Lower lobe of right lung (tissue), 2 donors: ENCODE data around the gene ELP4. TPM values are rescaled to one million over a fixed set of nuclear protein-coding genes. Genes with fewer than 3 reads are reported as not detected.
A peak's percentile ranks its signal among the peaks of the same experiment; 100 is the strongest.
"Not testable (repeated sequence)": the region's sequence is repeated elsewhere in the genome, so short reads cannot be mapped to it uniquely, and the experiment has no call there.

ENCODE experiments used
- ATAC-seq, 2 donors: fragments of 200-7000 bp; cut with Tn5 transposase; one replicate each; pipeline ENCODE4 v1.9.1; 2020 to 2022; ENCODE audit warnings: mild to moderate bottlenecking in 2 of 2, moderate library complexity in 2 of 2
- DNase-seq: peaks from one replicate; pipeline ENCODE4 v3.0.0-alpha.2; 2020
- H3K27ac ChIP-seq: fragments of 200-600 bp; one replicate; pipeline ENCODE4 v1.8.0; 2022
- H3K27me3 ChIP-seq: fragments of 200-600 bp; one replicate; pipeline ENCODE4 v1.8.0; 2022; ENCODE audit warnings: low read depth
- H3K36me3 ChIP-seq: fragments of 200-600 bp; one replicate; pipeline ENCODE4 v1.8.0; 2022; ENCODE audit warnings: mild to moderate bottlenecking
- H3K4me1 ChIP-seq: fragments of 200-600 bp; one replicate; pipeline ENCODE4 v1.8.0; 2022
- H3K4me3 ChIP-seq: fragments of 200-600 bp; one replicate; pipeline ENCODE4 v1.8.0; 2022; ENCODE audit warnings: mild to moderate bottlenecking
- H3K9me3 ChIP-seq: fragments of 200-600 bp; one replicate; pipeline ENCODE4 v1.8.0; 2022
- intact Hi-C: fragments of 100-400 bp; cut with DNase I; formaldehyde crosslinking; loops from one replicate; pipeline ENCODE4 v1.11.0; 2022
- total RNA-seq: library from RNA; stranded (reverse); fragmentation: NEBNext Ultra II Directional; extraction: Animal tissue kit (Norgen Biotek cat#: 25700); gene quantifications from one replicate; pipeline ENCODE4 v1.2.1, GENCODE V29; 2021
- TF ChIP-seq, protein P1 (sequence below): fragments of 200-600 bp; IDR thresholded peaks from one replicate; pipeline ENCODE4 v1.8.0; 2022; ENCODE audit warnings: antibody characterized with exemption, mild to moderate bottlenecking
- donor health status: DM: no; HTN: yes; CAD: no; lungs with severe emphysema.

Gene ELP4
- total RNA-seq, 1 donor from 2014 or later, result 22.1 TPM

DNA sequence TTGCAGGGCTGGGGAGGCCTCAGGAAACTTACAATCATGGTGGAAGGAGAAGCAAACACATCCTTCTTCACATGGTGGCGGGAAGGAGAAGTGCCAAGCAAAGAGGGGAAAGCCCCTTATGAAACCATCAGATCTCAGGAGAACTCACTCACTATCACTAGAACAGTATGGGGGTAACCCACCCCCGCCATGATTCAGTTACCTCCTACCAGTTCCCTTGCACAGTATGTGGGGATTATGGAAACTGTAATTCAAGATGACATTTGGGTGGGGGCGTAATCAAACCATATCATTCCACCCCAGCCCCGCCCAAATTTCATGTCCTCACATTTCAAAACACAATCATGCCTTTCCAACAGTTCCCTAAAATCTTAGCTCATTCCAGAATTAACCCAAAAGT is 16.3 kb upstream of the ELP4 start:
- intact Hi-C loops, result no loop called here
- H3K4me3 ChIP-seq, result no peak overlapping the region
- no peaks in the 10 kb centered on the region for H3K27me3 ChIP-seq
- H3K27ac ChIP-seq, result no peak overlapping the region
- ATAC-seq, result no peak
- DNase-seq, result no peak
- no peaks in the 10 kb centered on the region for H3K9me3 ChIP-seq
- H3K4me1 ChIP-seq, result no peaks in the 10 kb centered on the region
- TF ChIP-seq, protein P1, sequence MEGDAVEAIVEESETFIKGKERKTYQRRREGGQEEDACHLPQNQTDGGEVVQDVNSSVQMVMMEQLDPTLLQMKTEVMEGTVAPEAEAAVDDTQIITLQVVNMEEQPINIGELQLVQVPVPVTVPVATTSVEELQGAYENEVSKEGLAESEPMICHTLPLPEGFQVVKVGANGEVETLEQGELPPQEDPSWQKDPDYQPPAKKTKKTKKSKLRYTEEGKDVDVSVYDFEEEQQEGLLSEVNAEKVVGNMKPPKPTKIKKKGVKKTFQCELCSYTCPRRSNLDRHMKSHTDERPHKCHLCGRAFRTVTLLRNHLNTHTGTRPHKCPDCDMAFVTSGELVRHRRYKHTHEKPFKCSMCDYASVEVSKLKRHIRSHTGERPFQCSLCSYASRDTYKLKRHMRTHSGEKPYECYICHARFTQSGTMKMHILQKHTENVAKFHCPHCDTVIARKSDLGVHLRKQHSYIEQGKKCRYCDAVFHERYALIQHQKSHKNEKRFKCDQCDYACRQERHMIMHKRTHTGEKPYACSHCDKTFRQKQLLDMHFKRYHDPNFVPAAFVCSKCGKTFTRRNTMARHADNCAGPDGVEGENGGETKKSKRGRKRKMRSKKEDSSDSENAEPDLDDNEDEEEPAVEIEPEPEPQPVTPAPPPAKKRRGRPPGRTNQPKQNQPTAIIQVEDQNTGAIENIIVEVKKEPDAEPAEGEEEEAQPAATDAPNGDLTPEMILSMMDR, result no peak
- no peaks in the 10 kb centered on the region for H3K36me3 ChIP-seq

DNA sequence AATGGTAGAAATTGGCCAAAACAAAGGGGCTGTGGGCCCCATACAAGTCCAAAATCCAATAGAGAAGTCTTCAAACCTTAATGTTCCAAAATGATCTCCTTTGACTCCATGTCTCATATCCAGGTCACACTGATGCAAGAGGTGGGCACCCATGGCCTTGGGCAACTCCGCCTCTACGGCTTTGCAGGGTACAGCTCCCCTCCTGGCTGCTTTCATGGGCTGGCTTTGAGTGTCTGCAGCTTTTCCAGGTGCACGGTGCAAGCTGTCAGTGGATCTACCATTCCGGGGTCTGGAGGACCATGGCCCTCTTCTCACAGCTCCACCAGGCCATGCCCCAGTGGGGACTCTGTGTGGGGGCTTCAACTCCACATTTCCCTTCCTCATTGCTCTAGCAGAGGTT is 15.8 kb upstream of the ELP4 start:
- H3K27me3 ChIP-seq, H3K9me3 ChIP-seq, H3K27ac ChIP-seq, intact Hi-C loops, H3K4me1 ChIP-seq, H3K4me3 ChIP-seq, H3K36me3 ChIP-seq, DNase-seq, ATAC-seq: not testable (repeated sequence)

DNA sequence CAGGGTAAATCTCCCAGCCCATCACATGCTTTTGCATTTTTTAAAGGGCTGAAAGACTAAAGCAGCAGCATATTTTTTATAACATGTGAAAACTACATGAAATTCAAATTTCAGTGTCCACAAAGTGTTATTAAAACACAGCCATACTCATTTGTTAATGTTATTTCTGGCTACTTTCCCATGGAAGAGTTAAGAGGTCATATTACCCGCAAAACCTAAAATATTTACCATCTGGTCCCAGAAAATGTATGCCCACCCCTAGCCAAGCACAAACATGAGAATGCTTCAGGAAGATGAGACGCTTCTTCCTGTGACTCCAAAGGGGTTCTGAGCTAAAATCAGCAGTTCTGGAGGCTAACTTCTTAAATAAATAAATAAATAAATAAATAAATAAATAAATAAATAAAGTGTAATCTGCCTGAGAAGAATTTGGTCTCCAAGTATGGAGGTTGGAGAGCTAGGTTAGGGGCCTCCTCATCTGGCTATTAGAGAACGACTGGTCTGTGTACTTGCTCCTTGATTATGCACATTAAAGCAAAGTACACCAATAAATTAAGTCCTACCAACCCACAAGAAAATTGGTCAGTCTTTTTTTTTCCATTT is 9.9 kb upstream of the ELP4 start:
- H3K4me3 ChIP-seq, result no peak overlapping the region
- DNase-seq (no peak), ATAC-seq (no peak)
- no peaks in the 10 kb centered on the region for H3K4me1 ChIP-seq
- H3K9me3 ChIP-seq, result no peaks in the 10 kb centered on the region
- no peaks in the 10 kb centered on the region for H3K27me3 ChIP-seq
- H3K36me3 ChIP-seq, result no peaks in the 10 kb centered on the region
- H3K27ac ChIP-seq, result no peak overlapping the region
- TF ChIP-seq, protein P1, result no peak
- intact Hi-C loops, result no loop called here

DNA sequence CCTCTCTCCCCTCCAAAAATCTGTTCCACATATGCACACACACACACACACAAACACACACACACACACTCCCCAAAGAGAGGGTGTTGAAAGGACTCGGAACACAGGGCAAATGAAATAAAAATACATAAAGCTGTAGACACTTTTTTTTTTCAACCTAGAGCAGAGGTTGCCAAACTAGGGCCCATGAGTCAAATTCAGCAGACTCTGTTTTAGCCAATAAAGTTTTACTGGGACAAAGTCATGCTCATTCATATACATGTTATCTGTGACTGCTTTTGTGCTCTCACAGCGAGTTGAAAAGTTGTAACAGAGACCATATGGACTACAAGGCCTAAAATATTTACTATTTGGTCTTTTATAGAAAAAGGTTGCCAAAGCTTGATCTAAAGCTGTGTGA is 9.0 kb upstream of the ELP4 start:
- no peak overlapping the region for H3K4me3 ChIP-seq
- no peaks in the 10 kb centered on the region for H3K9me3 ChIP-seq
- H3K4me1 ChIP-seq, result no peaks in the 10 kb centered on the region
- no peak overlapping the region for H3K27ac ChIP-seq
- DNase-seq, result no peak
- TF ChIP-seq, protein P1, result no peak
- intact Hi-C loops, result no loop called here
- H3K27me3 ChIP-seq, result no peaks in the 10 kb centered on the region
- no peak for ATAC-seq
- no peaks in the 10 kb centered on the region for H3K36me3 ChIP-seq

DNA sequence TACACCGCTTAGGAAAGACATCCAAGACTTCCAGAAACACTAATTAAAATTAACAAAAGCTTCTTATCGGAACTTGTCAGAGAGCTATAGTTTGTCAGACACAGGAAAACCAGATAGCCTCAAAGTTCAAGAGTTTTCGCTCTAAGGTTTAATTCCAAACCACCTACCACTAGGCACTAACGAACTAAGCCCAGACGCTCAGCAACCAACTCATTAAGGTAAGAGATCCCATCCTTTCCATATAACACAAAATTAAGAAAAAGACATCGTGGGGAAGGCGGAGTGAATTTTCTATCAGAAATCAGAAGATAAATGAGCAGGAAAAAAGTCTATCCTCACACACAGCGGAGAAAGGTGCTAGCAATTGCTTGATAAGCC is 527 bp upstream of the ELP4 start:
- no peak for DNase-seq
- H3K27ac ChIP-seq, result peak overlapping the region; percentile 88
- no peaks in the 10 kb centered on the region for H3K36me3 ChIP-seq
- peaks cover 26% of the 10 kb centered on the region for H3K4me1 ChIP-seq
- H3K27me3 ChIP-seq, result no peaks in the 10 kb centered on the region
- TF ChIP-seq, protein P1, result no peak
- ATAC-seq, result peak in 1 of 2 donors; percentile 39
- H3K9me3 ChIP-seq, result no peaks in the 10 kb centered on the region
- intact Hi-C loops, result no loop called here
- H3K4me3 ChIP-seq, result peak overlapping the region; percentile 82

DNA sequence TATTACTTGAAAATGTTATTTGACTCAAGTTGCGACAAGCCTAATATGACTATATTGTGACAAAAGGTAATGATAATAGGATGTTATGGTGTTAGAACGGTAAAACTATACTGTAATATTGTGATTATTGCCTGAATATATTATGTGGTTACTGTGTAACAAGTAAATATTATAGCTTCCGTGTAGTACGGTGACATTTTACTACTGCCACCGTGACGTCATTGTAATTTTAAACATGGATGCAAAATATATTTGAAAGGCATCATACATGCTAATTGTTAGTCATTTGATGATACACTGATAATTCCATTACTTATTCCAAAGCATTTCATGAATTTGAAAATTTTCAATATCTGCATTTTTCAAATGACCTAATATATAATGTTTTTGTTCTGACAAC is 2.5 kb downstream of the ELP4 start:
- no peaks in the 10 kb centered on the region for H3K9me3 ChIP-seq
- H3K36me3 ChIP-seq, result no peaks in the 10 kb centered on the region
- H3K27me3 ChIP-seq, result no peaks in the 10 kb centered on the region
- DNase-seq (no peak), ATAC-seq (no peak)
- no peak overlapping the region for H3K4me3 ChIP-seq
- TF ChIP-seq, protein P1, result no peak
- no peak overlapping the region for H3K27ac ChIP-seq
- peaks cover 26% of the 10 kb centered on the region for H3K4me1 ChIP-seq
- intact Hi-C loops, result no loop called here
